ENCODE results near the gene RBMXL3.
"Not testable (repeated sequence)": the region's sequence is repeated elsewhere in the genome, so short reads cannot be mapped to it uniquely, and the experiment has no call there.

The RBMXL3 gene

DNA sequence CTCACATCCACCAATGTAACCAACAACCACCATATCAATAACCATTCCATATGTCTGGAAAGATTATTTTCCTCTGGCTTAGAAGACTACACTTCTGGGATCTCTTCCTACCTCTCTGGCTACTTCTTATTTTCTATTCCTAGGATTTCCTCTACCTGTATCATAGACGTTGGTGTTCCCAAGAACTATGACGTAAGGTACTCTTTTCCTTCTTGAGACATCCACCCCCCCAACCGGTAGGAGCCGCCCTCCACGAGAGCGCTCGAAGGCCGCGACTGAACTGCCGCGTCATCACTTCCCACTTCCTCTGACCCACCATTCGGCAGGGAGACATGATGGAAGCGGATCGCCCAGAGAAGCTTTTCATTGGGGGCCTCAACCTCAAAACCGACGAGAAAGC is at the start of gene RBMXL3:
Gene RBMXL3 (plus strand): TSS at position 301 of the 400 bp plus-strand sequence. CDS start 32 bp downstream, at position 333.
- DNase-seq, result no peak

DNA sequence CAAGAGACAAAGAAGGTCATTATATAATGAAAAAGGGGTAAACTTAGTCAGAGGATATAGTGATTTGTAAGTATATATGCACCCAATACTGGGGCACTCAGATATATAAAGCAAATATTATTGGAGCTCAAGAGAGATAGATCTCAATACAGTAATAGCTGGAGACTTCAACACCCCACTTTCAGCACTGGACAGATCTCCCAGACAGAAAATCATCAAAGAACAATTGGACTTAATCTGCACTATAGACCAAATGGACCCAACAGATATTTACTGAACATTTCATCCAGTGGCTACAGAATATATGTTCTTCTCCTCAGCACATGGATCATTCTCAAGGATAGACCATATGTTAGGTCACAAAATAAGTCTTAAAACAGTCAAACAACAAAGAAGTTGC is 47.2 kb upstream of the RBMXL3 start:
- DNase-seq, result no peak

DNA sequence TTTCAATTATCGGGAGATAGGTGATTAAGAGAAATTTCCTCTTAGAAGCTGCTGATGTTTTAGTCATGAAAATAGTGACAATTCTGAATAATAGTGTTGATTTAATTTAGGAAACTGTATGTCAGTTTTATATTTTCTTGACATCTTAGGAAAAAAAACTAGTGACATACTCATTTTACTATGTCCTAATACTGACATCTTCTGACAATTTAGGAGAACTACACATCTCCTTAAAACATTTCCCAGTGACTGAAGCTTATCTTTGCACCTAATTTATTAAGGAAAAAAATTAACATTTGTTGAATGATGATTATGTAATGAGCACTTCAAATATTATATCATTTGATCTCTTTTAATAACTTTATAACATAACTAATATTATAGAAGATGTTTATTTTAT is 42.0 kb upstream of the RBMXL3 start:
- DNase-seq, result no peak

DNA sequence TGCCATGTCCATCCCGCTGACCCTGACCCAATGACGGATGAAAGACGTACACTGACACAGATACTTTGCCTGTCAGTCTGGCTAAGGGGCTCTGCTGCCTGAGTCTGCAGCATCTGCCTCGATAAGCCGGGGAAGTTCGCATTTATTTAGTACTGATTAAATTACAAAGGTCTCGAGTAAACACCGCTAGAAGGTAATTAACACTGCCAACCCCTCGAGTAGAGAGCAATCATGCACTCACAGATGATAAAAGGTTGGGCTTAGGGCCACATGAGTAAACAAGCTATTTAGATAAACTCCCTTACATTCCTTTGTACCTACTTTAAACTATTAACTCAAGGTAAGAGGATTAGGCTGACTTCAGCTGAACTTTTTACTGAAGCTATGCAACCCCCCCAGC is 16.0 kb upstream of the RBMXL3 start:
- DNase-seq, result no peak

DNA sequence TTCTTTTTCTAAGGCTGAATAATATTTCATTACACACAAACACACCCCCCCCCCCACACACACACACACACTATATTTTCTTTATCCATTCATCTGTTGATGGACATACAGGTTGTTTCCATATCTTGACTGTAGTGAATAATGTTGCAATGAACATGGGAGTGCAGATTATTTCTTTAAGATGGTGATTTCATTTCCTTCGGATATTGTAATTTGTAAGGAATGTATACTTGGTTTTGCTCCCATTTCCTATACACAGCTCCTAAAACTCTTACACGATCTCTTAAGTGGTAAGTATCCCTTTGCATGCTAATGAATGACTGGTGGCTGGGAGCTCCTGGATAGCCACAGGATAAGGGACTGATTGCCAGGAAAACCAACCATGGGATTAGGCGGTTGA is 14.7 kb upstream of the RBMXL3 start:
- no peak for DNase-seq

DNA sequence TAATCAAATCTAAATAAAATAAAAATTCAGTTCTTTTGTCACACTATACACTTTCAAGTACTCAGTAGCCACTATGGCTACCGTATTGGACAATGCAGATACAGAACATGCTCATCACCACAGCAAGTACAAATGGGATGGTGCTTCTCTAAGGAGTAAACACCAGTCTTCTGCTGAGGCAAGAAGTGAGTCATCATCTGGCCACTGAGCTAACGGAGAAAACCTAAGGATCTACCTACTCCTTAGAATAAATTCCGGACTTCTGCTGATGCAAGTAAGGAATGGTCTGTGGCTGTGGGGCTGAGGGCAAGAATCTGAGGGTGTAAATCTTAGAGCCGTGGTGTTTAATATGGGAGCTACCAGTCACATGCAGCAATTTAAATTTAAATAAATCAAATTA is 11.3 kb upstream of the RBMXL3 start:
- no peak for DNase-seq

DNA sequence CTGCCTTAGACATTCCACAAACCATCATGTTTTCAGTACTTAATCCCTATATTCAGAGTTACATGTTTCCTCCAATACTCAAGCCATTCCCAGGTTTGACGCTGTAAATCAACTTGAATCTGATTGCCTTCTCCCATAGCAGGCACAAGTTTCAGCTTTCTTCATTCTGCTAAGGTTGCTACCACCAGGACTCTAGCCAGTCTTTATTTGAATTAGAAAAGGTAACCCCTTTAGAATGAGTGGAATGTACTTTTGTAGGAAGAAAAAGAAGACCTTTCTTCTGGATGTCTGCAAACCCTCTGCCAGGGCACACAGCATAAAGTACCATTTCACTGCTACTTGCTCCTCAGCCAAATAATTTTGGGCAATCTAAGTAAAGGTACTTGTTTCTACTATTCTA is 10.7 kb upstream of the RBMXL3 start:
- no peak for DNase-seq

DNA sequence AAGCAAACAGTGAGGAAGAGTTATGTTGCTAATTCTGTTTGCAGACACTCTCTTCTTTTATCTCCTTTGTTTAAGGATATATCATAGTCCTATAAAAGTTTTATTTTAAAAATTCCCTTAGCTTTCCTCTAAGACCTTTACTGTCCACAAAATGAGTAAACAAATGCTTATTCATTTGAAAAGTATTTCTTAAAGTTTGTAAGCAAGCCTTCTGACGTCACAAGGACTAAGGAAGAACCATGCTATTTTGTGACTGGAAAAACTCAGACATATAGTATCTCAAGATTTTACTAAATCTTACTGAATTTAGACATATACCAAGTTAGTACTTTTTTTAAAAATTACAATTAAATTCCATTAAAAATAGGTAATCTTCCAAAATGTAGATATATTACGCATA is 5.2 kb upstream of the RBMXL3 start:
- DNase-seq, result no peak

DNA sequence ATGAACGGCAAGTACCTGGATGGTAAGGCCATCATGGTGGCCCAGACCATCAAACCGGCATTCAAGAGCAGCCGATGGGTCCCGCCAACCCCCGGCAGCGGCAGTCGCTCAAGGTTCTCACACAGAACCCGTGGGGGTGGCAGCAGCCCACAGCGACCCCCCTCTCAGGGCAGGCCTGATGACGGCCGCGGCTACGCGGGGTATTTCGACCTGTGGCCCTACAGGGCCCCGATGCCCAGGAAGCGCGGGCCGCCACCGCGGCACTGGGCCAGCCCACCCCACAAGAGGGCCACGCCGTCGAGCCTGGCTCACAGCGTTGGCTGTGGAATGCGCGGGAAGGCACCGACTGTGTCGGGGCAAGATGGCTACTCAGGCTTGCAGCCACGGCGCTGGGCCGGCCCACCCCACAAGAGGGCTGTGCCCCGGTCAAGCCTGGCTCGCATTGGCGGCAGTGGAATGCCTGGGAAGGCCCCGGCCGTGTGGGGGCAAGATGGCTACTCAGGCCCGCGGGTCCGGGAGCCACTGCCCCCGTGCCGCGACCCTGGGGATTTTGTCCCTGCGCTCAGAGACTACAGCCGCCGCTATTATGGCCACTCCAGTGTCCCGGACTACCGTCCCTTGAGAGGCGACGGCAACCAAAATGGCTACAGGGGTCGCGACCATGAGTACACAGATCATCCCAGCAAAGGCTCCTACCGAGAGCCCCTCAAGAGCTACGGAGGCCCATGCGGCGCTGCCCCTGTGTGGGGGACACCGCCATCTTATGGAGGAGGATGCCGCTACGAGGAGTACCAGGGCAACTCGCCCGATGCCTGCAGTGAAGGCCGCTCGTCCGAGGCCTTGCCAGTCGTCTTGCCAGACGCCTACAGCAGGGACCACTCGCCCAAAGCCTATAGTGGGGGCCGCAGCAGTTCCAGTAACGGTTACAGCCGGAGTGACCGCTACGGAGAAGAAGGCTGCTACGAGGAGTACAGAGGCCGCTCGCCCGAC is 731 bp downstream of the RBMXL3 start:
- no peak for DNase-seq

DNA sequence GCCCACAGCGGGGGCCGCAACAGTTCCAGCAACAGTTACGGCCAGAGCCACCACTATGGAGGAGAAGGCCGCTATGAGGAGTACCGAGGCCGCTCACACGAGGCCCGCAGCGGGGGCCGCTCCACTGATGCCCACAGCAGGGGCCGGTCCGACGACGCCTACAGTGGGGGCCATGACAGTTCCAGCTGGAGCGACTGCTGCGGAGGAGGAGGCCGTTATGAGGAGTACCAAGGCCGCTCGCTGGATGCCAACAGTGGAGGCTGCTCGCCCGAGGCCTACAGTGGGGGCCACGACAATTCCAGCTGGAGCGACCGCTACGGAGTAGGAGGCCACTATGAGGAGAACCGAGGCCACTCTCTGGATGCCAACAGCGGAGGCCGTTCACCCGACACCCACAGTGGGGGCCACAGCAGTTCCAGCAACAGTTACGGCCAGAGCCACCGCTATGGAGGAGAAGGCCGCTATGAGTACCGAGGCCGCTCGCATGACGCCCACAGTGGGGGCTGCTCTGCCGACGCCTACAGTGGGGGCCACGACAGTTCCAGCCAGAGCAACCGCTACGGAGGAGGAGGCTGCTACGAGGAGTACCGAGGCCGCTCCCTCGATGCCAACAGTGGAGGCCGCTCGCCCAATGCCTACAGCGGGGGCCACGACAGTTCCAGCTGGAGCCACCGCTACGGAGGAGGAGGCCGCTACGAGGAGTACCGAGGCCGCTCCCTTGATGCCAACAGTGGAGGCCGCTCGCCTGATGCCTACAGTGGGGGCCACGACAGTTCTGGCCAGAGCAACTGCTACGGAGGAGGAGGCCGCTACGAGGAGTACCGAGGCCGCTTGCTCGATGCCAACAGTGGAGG is 1.7 kb downstream of the RBMXL3 start:
- no peak for DNase-seq

DNA sequence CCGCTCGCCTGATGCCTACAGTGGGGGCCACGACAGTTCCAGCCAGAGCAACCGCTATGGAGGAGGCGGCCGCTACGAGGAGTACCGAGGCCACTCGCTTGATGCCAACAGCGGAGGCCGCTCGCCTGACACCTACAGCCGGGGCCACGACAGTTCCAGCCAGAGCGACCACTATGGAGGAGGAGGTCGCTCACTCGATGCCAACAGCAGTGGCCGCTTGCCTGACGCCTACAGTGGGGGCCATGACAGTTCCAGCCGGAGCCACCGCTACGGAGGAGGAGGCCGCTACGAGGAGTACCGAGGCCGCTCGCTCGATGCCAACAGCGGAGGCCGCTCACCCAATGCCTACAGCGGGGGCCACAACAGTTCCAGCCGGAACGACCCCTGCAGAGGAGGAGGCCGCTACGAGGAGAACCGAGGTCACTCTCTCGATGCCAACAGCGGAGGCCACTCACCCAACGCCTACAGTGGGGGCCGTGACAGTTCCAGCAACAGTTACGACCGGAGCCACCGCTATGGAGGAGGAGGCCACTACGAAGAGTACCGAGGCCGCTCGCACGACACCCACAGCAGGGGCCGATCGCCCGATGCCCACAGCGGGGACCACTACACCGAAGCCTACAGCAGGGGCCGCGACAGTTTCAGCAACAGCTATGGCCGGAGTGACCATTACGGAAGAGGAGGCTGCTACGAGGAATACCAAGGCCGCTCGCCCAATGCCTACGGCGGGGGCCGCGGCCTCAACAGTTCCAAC is 2.5 kb downstream of the RBMXL3 start:
- DNase-seq, result no peak

DNA sequence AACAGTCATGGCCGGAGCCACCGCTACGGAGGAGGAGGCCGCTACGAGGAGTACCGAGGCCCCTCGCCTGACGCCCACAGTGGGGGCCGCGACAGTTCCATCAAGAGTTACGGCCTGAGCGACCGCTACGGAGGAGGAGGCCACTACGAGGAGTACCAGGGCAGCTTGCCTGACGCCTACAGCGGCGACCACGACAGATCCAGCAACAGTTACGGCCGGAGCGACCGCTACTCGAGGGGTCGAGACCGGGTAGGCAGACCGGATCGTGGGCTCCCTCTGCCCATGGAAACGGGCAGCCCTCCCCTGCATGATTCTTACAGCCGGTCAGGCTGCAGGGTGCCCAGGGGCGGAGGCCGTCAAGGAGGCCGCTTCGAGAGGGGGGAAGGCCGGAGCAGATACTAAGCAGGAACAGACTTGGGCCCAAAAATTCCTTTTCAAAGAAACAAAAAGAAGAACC is 3.1 kb downstream of the RBMXL3 start:
- DNase-seq, result no peak

DNA sequence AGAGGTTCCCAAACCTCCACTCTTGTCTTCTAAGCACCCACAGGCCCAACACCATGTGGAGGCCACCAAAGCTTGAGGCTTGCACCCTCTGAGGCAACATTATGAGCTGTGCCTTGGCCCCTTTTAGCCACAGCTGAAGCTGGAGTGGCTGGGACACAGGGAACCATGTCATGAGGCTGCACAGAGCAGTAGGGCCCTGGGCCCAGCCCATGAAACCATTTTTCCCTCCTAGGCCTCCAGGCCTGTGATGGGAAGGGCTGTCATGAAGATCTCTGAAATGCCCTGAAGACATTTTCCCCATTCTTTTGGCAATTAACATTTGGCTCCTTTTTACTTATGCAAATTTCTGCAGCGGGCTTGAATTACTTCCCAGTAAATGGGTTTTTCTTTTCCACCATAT is 14.8 kb downstream of the RBMXL3 start:
- no peak for DNase-seq

DNA sequence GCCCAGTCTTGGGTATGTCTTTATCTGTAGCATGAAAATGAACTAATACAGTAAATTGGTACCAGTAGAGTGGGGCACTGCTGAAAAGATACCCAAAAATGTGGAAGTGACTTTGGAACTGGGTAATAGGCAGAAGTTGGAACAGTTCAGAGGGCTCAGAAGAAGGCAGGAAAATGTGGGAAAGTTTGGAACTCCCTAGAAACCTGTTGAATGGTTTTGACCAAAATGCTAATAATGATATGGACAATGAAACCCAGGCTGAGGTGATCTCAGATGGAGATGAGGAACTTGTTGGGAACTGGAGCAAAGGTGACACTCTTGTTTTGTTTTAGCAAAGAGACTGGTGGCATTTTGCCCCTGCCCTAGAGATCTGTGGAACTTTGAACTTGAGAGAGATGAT is 20.3 kb downstream of the RBMXL3 start:
- DNase-seq, result not testable (repeated sequence)

DNA sequence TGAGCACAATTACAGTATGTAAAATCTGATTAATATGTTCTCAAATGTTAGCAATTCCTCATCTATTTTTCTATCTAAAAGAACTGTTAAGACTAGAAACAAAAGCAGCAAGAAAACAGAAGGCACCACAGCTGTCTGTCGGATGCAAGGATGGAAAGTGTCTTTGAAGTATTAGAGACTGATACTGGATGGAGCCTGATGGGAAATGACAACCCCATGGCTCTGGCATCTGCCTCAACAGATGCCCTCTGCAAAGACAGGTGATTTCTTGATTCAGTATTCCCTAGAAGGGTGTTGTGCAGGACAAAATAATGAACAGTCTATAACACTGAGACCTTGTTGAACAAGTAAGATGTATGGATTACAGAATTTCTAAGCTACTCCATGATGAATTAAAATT is 24.9 kb downstream of the RBMXL3 start:
- DNase-seq, result no peak

DNA sequence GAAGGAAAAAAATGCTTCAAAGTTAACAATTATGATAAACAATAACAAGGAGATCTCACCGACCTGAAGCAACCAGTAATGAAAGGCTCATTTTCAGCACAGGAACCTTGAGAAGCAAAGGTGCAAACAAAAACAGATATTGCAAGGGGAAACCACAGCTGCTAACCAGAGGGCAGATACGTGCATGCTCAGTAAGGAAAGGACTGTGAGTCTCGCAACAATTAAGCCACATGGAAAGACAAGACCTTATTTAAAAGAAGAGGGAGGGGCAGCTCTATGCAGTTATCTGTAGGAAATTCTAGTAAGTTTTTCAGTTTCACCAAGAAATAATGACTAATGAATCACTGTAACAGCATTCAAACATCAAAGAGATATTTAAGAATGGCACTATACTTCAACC is 25.4 kb downstream of the RBMXL3 start:
- no peak for DNase-seq

DNA sequence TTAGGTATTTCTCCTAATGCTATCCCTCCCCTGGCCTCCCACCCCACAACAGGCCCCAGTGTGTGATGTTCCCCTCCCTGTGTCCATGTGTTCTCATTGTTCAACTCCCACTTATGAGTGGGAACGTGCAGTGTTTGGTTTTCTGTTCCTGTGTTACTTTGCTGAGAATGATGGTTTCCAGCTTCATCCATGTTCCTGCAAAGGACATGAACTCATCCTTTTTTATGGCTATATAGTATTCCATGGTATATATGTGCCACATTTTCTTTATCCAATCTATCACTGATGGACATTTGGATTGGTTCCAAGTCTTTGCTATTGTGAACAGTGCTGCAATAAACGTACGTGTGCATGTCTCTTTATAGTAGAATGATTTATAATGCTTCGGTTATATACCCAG is 28.1 kb downstream of the RBMXL3 start:
- not testable (repeated sequence) for DNase-seq

DNA sequence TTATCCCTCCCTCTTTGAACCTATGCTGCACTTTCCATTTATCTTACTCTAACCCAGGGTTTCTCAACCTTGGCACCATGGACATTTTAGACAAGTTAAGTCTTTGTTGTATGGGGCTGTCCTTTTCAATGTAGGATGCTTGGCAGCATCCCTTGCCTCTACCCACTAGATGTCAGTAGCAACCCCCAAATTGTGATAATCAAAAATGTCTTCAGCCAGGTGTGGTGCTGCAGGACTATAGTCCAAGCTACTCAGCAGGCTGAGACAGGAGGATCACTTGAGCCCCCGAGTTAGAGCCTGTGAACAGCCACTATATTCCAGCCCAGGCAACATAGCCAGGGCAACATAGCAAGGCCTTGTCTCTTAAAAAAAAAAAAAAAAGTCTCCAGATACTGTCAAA is 37.7 kb downstream of the RBMXL3 start:
- peak; percentile 25 to 46 for DNase-seq

DNA sequence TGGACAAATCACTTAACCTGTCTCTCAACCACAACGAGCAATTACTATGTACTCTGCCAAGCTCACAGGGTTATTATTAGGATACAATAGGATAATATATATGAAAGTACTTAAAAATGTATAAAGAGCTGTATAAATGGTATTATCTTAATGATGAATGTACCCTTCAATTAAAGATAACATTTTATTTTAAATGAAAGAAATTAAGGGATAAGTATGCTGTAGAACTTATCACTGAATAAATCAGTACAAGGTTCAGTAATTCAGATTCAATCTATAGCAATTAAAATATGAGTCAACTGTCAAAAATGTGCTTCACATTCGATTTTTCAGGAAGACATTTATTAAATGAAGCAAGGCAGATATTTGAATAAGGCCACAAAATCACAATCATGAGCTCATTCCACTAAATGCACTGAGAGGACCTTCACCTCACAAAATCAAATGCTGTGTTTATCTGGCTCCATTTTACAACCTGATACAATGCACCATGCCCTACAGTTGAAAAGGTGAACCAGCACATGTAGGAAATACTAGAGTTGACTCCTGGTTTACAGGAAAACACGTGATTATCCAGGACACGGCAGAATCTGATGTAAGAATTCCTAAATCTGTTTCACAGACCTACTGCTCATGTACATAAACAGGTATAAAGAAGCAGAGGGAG is 40.3 kb downstream of the RBMXL3 start:
- no peak for DNase-seq

DNA sequence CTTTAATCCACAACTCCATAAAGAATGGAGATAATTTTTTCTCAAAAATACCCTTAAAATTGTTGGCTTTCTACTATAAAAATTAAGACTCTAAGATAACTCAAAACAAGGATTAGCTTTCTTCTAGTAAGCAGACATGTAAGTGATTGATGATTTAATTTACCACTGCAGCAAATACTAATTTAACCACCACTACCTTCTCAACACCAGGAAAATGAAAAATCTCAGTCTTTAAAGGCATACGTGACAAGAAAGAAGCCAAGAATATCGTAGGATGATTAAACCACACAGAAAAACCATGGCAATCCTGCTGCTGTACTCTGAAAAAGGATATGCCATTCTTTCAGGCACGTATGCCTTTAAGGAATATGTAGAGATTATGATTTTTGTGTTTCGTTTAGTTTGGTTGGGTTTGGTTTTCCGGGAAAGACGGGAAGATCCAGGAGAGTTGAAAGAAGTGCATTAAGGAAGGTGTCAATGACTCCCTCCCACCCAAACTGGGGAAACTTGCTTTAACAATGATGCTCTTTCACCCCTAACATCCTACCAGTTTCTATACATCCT is 43.8 kb downstream of the RBMXL3 start:
- DNase-seq, result no peak

DNA sequence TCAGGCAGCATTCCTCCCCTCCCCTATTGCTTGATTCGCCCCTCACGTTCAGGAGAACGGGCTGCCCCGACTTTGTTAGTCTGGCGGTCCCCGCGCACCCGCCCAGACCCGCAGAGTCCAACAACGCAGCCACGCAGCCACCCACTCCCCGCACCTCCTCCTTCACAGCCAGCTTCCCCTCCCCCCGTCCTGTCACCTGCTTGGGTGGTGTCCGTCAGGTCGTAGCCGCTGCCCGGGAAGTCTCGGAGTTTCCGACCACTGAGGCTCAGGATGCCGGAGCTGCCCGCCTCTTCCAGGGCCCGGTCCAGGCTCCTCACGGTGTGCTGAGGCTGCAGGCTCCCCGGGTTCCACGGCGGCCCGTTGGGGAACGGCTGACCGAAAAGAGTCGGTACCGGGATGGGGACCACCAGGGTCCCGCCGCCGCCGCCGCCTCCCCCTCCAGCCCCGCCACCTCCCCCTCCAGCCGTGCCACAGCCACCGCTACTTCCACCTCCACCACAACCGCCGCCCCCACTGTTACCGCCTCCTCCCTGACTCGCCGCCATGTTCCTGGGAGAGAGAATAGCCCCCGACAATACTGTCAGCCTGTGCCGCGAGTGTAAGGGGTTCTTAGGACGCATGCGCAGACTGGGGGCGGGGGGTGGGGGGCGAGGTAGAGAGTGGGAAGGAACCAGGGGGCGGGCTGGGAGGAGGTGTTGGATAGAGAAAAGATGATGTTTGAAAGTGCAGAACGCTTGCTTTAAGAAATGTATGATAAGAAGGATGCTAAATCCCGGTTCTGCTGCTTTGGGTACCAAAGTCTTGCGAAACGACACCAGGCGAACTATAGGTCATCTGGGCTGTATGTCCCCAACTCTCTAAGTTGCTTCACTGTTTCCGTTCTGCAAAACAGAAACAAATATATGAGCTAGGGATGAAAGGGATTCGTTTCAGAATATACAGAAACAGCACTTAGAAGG is 44.6 kb downstream of the RBMXL3 start, which contains the start of gene LRCH2:
Gene LRCH2 (minus strand): TSS at position 600 of the 959 bp plus-strand sequence. CDS start 55 bp downstream, at position 545.
- DNase-seq, result peak; percentile 48
